K562 (cell line): Measurements from ENCODE around the gene ART4. TPM values are rescaled to one million over a fixed set of nuclear protein-coding genes. Genes with fewer than 3 reads are reported as not detected.

Source experiments
- ATAC-seq: fragments of 200-7000 bp; cut with Tn5 transposase; 3 replicates; pipeline ENCODE4 v1.9.1; 2020; ENCODE audit warnings: moderate library complexity
- BruUV-seq: library from RNA; stranded (reverse); fragments of 400-500 nt; replicated peaks from 2 replicates; lab custom pipeline; 2021; lab: Mats Ljungman, UMichigan
- CTCF ChIA-PET: fragments of 300-600 bp; formaldehyde crosslinking; extraction: SDS; loops from one replicate; lab custom pipeline; 2021; ENCODE audit warnings: low intra/inter-chr PET ratio; lab: Yijun Ruan, JAX
- POLR2A ChIA-PET: fragments of 300-600, 350-650 bp; sonication (Branson Sonifier 250); formaldehyde crosslinking; extraction: SDS; loops from one replicate; lab custom pipeline; 2021; ENCODE audit warnings: antibody characterized with exemption, inconsistent platforms; lab: Yijun Ruan, JAX
- DNase-seq, 4 experiments: peaks; one replicate each; pipeline versions ENCODE4 v3.0.0 to v3.0.0-alpha.2; 2011 to 2018; ENCODE audit warnings: low spot score in 3 of 4, mixed read lengths in 3 of 4; ENCODE audit errors: extremely low read depth in 1 of 4
- FAIRE-seq: peaks from 2 replicates; lab custom pipeline; 2011; peaks lifted over from hg19 to GRCh38; lab: Jason Lieb, UNC
- H2AFZ ChIP-seq: 2 replicates; pipeline ENCODE4 v1.6.0; 2011; ENCODE audit warnings: low read depth, low read length, control low read depth, inconsistent platforms
- H3K27ac ChIP-seq: fragments of 200-600 bp; 3 replicates; pipeline ENCODE4 v1.8.0; 2011; ENCODE audit warnings: low read depth, mild to moderate bottlenecking, control low read depth, inconsistent platforms, low read length, moderate library complexity, mixed read lengths; ENCODE audit errors: extremely low read depth
- H3K27me3 ChIP-seq, 2 experiments: fragments of 300-600 bp in 1 of 2; 2 replicates in 1 of 2; 3 replicates in 1 of 2; pipeline versions ENCODE4 v1.6.0 to v1.8.0; 2011; ENCODE audit warnings: inconsistent platforms in 2 of 2, low read length in 2 of 2, mild to moderate bottlenecking in 1 of 2, mixed read lengths in 1 of 2, moderate library complexity in 1 of 2; ENCODE audit not compliant: control insufficient read depth in 2 of 2, insufficient read depth in 2 of 2
- H3K36me3 ChIP-seq: fragments of 300-600 bp; 3 replicates; pipeline ENCODE4 v1.8.0; 2011; ENCODE audit warnings: mild to moderate bottlenecking, low read length, inconsistent platforms; ENCODE audit not compliant: control insufficient read depth, insufficient read depth
- H3K4me1 ChIP-seq, 2 experiments: fragments of 200-600 bp in 1 of 2; replicated peaks in 1 of 2; 2 replicates in 1 of 2; 3 replicates in 1 of 2; pipeline versions ENCODE4 v1.5.1 to v1.8.0; 2011; ENCODE audit warnings: inconsistent platforms in 2 of 2, low read length in 2 of 2, mild to moderate bottlenecking in 1 of 2, mixed read lengths in 1 of 2, moderate library complexity in 1 of 2; ENCODE audit not compliant: control insufficient read depth in 2 of 2, insufficient read depth in 2 of 2
- H3K4me2 ChIP-seq: 2 replicates; pipeline ENCODE4 v1.6.1; 2011; ENCODE audit warnings: low read length, control low read depth, inconsistent platforms, mixed read lengths; ENCODE audit not compliant: insufficient read depth
- H3K4me3 ChIP-seq: fragments of 200-600 bp; sonication (generic), shearing (Covaris generic); 2 replicates; pipeline ENCODE4 v1.5.1; 2016; ENCODE audit warnings: control low read depth, inconsistent platforms
- H3K79me2 ChIP-seq: fragments of 200-600 bp; 3 replicates; pipeline ENCODE4 v1.8.0; 2011; ENCODE audit warnings: low read length, inconsistent platforms; ENCODE audit not compliant: control insufficient read depth, insufficient read depth
- H3K9ac ChIP-seq, 2 experiments: 2 replicates each; pipeline versions ENCODE4 v1.6.0 to v1.6.1; 2011; ENCODE audit warnings: low read depth in 2 of 2, low read length in 2 of 2, control low read depth in 1 of 2, inconsistent platforms in 1 of 2, mild to moderate bottlenecking in 1 of 2, mixed read lengths in 1 of 2; ENCODE audit not compliant: insufficient read depth in 1 of 2
- H3K9me1 ChIP-seq: one replicate; pipeline ENCODE4 v1.6.0; 2011; ENCODE audit warnings: inconsistent platforms, mild to moderate bottlenecking, low read length, moderate library complexity; ENCODE audit not compliant: control insufficient read depth, insufficient read depth
- H3K9me3 ChIP-seq: replicated peaks from 2 replicates; pipeline ENCODE4 v1.5.1; 2011; ENCODE audit warnings: low read depth, low read length, inconsistent platforms; ENCODE audit not compliant: control insufficient read depth, insufficient read depth
- H4K20me1 ChIP-seq: replicated peaks from 2 replicates; pipeline ENCODE4 v1.6.1; 2011; ENCODE audit warnings: low read length, inconsistent platforms, mixed read lengths; ENCODE audit not compliant: control insufficient read depth, insufficient read depth
- CEBPG ChIP-seq, 3 experiments: fragments of 200-800 bp in 1 of 3; sonication (Bioruptor generic) in 1 of 3; sonication (generic) in 1 of 3; formaldehyde crosslinking in 1 of 3; IDR thresholded peaks in 2 of 3; conservative IDR thresholded peaks in 1 of 3; 2 replicates each; pipeline versions ENCODE4 v1.6.1 to v1.8.0; 2016 to 2022; ENCODE audit warnings: missing compliant biosample characterization in 2 of 3, missing genetic modification characterization in 2 of 3, mild to moderate bottlenecking in 1 of 3, missing genetic modification reagents in 1 of 3
- NELFE ChIP-seq: IDR thresholded peaks from 2 replicates; pipeline ENCODE4 v1.6.1; 2011; ENCODE audit warnings: mild to moderate bottlenecking; ENCODE audit not compliant: insufficient read depth, insufficient read length
- RBM34 ChIP-seq: fragments of 200-400 bp; formaldehyde crosslinking; IDR thresholded peaks from 2 replicates; pipeline ENCODE4 v1.6.1; 2018; ENCODE audit warnings: low read length, borderline replicate concordance; ENCODE audit not compliant: insufficient read depth
- TRIM28 ChIP-seq: fragments of 450-650 bp; IDR thresholded peaks from 2 replicates; pipeline ENCODE4 v1.6.1; 2017
- WGBS: fragments of 100-300 bp; shearing (Covaris generic); methylation state at CpG from one replicate; pipeline ENCODE4 v1.1.6; 2016; ENCODE audit warnings: low coverage, mixed read lengths; ENCODE audit not compliant: insufficient coverage; ENCODE audit errors: missing lambda C conversion rate; 5-methylcytosine and 5-hydroxymethylcytosine counted together
- in situ Hi-C: fragments of 300-500 bp; cut with MboI; formaldehyde crosslinking; loops from 4 replicates; pipeline ENCODE4 v1.15.0; 2018; ENCODE audit warnings: inconsistent platforms, mixed read lengths
- intact Hi-C: fragments of 100-400 bp; cut with micrococcal nuclease; formaldehyde crosslinking; loops from 2 replicates; pipeline ENCODE4 v1.14.2; 2022
- polyA plus RNA-seq, 8 experiments: library from polyadenylated mRNA; depleted of rRNA in 4 of 8; stranded (reverse) in 5 of 8; unstranded in 3 of 8; fragments of >200 nt; fragmentation: Nextera tagmentation in 2 of 8; fragmentation: Illumina TruSeq in 1 of 8; extraction: Ambion mirVana in 2 of 8; extraction: Trizol in 1 of 8; gene quantifications; 2 replicates each; pipeline versions ENCODE4 v1.2.1 to v1.2.3, GENCODE V29; 2011 to 2014; ENCODE audit warnings: inconsistent platforms in 1 of 8, missing spikeins in 1 of 8
- total RNA-seq, 7 experiments: library from RNA; depleted of rRNA in 6 of 7; stranded (reverse); fragments of >200 nt in 6 of 7; fragmentation: Illumina TruSeq in 2 of 7; extraction: Trizol in 2 of 7; gene quantifications; 2 replicates each; pipeline versions ENCODE4 v1.2.1 to v1.2.3, GENCODE V29; 2011 to 2021; ENCODE audit warnings: low replicate concordance in 1 of 7

The ART4 gene
- total and polyA plus RNA-seq, 9 of the 15 experiments (the other 6 are each of a cell fraction or from before 2014, with no cell fraction given): 0.07 TPM; not detected in 8

DNA sequence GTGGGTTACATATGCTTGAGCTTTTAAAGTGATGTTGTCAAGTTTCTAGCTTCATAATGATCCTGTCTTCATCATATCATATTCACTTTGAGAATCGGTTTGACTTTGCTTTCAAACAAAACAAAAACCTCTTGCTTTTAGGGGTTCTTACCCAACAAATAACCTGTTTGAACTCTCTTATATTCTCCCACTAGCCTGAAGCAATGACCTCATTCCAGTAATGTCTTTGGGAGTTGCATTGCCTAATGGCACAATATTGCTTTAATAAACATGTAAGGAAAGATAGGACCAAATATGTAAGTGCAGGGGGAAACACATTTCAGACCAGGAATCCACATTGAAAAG is 67.7 kb downstream of the ART4 start:
- ATAC-seq: no peak
- intact Hi-C loops: no loop called here

More for the DNA sequence above, 67.7 kb downstream of the ART4 start:
- FAIRE-seq (no peak), DNase-seq (no peak)
- ChIA-PET POLR2A (no interaction called here), CTCF (no interaction called here)
- no peak overlapping the region for H3K4me3 ChIP-seq
- H4K20me1 ChIP-seq: no peaks in the 10 kb centered on the region
- H3K4me2 ChIP-seq: no peak overlapping the region
- H3K9me1 ChIP-seq: no peaks in the 10 kb centered on the region
- 17% methylated on average over 1 of the region's 1 CpG for WGBS
- no peaks in the 10 kb centered on the region for H3K79me2 ChIP-seq
- no peaks in the 10 kb centered on the region; a peak in 1 of 5 replicates for H3K4me1 ChIP-seq
- H2AFZ ChIP-seq: no peak overlapping the region
- H3K9me3 ChIP-seq: no peaks in the 10 kb centered on the region
- peaks cover 0 to 14% of the 10 kb centered on the region in 2 experiments; a peak in 2 of 5 replicates for H3K27me3 ChIP-seq
- TF ChIP-seq TRIM28 (no peak), NELFE (no peak), CEBPG (CRISPR knock-in tag; IDR thresholded peaks at IDR 0.05) (no peak), CEBPG (tag; conservative IDR thresholded peaks at IDR 0.05 in 1 of 2, IDR thresholded peaks at IDR 0.05 in 1 of 2) (0 out of 4 replicates have a peak, but pooled peaks of 1 of the 2 experiments have one; percentile 28), RBM34 (no peak)
- in situ Hi-C loops: no loop called here
- H3K27ac ChIP-seq: no peak overlapping the region
- BruUV-seq: no TSS peak
- H3K9ac ChIP-seq: no peak overlapping the region
- H3K36me3 ChIP-seq: no peaks in the 10 kb centered on the region

Other genes starting within 250 kb of the ART4 start
Only the 7 nearest of the 8 such genes appear.
- gene WBP11, start 40.0 kb downstream of the ART4 start, total RNA-seq (2014; rRNA removed): 14.5 and 24.6 TPM in 2 replicates
- gene WBP11, start 40.0 kb downstream of the ART4 start, total RNA-seq (2014; rRNA removed; fragmentation: Illumina TruSeq; extraction: Trizol): 33.4 and 50.2 TPM in 2 replicates
- gene WBP11, start 40.0 kb downstream of the ART4 start, total RNA-seq (2015; rRNA removed; fragmentation: Illumina TruSeq; extraction: Trizol): 32.2 and 35.4 TPM in 2 replicates
- 60.8 and 66.7 TPM in 2 replicates for gene WBP11, start 40.0 kb downstream of the ART4 start, total RNA-seq (2021)
- gene WBP11, start 40.0 kb downstream of the ART4 start, polyA plus RNA-seq (2011; rRNA removed): 8.1 and 19.3 TPM in 2 replicates
- 49.1 and 56.9 TPM in 2 replicates for gene WBP11, start 40.0 kb downstream of the ART4 start, polyA plus RNA-seq (2014; fragmentation: Illumina TruSeq; extraction: Trizol)
- gene WBP11, start 40.0 kb downstream of the ART4 start, polyA plus RNA-seq (2014; fragmentation: Nextera tagmentation; extraction: Ambion mirVana): 10 to 100 TPM in 1 of 2 experiments, 1 to 10 TPM in 1; 7.7 to 16.2 TPM
- 15.2 and 24.2 TPM in 2 replicates for gene WBP11, start 40.0 kb downstream of the ART4 start, polyA plus RNA-seq (2014; rRNA removed)
- 0.41 and 0.86 TPM in 2 replicates for gene C12orf60, start 39.9 kb downstream of the ART4 start, total RNA-seq (2014; rRNA removed)
- gene C12orf60, start 39.9 kb downstream of the ART4 start, total RNA-seq (2014; rRNA removed; fragmentation: Illumina TruSeq; extraction: Trizol): 2.4 and 2.5 TPM in 2 replicates
- gene C12orf60, start 39.9 kb downstream of the ART4 start, total RNA-seq (2015; rRNA removed; fragmentation: Illumina TruSeq; extraction: Trizol): 1.1 and 1.7 TPM in 2 replicates
- 1.0 and 1.5 TPM in 2 replicates for gene C12orf60, start 39.9 kb downstream of the ART4 start, total RNA-seq (2021)
- 1.8 and 2.9 TPM in 2 replicates for gene C12orf60, start 39.9 kb downstream of the ART4 start, polyA plus RNA-seq (2011; rRNA removed)
- gene C12orf60, start 39.9 kb downstream of the ART4 start, polyA plus RNA-seq (2014; fragmentation: Illumina TruSeq; extraction: Trizol): 2.1 and 2.5 TPM in 2 replicates
- gene C12orf60, start 39.9 kb downstream of the ART4 start, polyA plus RNA-seq (2014; fragmentation: Nextera tagmentation; extraction: Ambion mirVana): 1 to 10 TPM; 3.7 to 4.4 TPM
- gene C12orf60, start 39.9 kb downstream of the ART4 start, polyA plus RNA-seq (2014; rRNA removed): 1.2 and 3.7 TPM in 2 replicates
- gene SMCO3, start 29.3 kb downstream of the ART4 start, total RNA-seq (2014; rRNA removed): not detected in 2 replicates
- gene SMCO3, start 29.3 kb downstream of the ART4 start, total RNA-seq (2014; rRNA removed; fragmentation: Illumina TruSeq; extraction: Trizol): not detected in 2 replicates
- not detected in 2 replicates for gene SMCO3, start 29.3 kb downstream of the ART4 start, total RNA-seq (2015; rRNA removed; fragmentation: Illumina TruSeq; extraction: Trizol)
- not detected in 2 replicates for gene SMCO3, start 29.3 kb downstream of the ART4 start, total RNA-seq (2021)
- not detected in 2 replicates for gene SMCO3, start 29.3 kb downstream of the ART4 start, polyA plus RNA-seq (2011; rRNA removed)
- not detected in 2 replicates for gene SMCO3, start 29.3 kb downstream of the ART4 start, polyA plus RNA-seq (2014; fragmentation: Illumina TruSeq; extraction: Trizol)
- gene SMCO3, start 29.3 kb downstream of the ART4 start, polyA plus RNA-seq (2014; fragmentation: Nextera tagmentation; extraction: Ambion mirVana): under 1 TPM; 0.10 to 0.14 TPM
- gene SMCO3, start 29.3 kb downstream of the ART4 start, polyA plus RNA-seq (2014; rRNA removed): not detected in 2 replicates
- gene MGP, start 42.3 kb upstream of the ART4 start, total RNA-seq (2014; rRNA removed): not detected in 2 replicates
- not detected in 2 replicates for gene MGP, start 42.3 kb upstream of the ART4 start, total RNA-seq (2014; rRNA removed; fragmentation: Illumina TruSeq; extraction: Trizol)
- gene MGP, start 42.3 kb upstream of the ART4 start, total RNA-seq (2015; rRNA removed; fragmentation: Illumina TruSeq; extraction: Trizol): not detected in 2 replicates
- 0.96 and 1.2 TPM in 2 replicates for gene MGP, start 42.3 kb upstream of the ART4 start, total RNA-seq (2021)
- gene MGP, start 42.3 kb upstream of the ART4 start, polyA plus RNA-seq (2011; rRNA removed): not detected in 2 replicates
- gene MGP, start 42.3 kb upstream of the ART4 start, polyA plus RNA-seq (2014; fragmentation: Illumina TruSeq; extraction: Trizol): not detected in 2 replicates
- not detected for gene MGP, start 42.3 kb upstream of the ART4 start, polyA plus RNA-seq (2014; fragmentation: Nextera tagmentation; extraction: Ambion mirVana)
- gene MGP, start 42.3 kb upstream of the ART4 start, polyA plus RNA-seq (2014; rRNA removed): not detected in 2 replicates
- 0.27 TPM in 1 of 2 replicates, not detected in the other for gene ERP27, start 95.0 kb upstream of the ART4 start, total RNA-seq (2014; rRNA removed)
- gene ERP27, start 95.0 kb upstream of the ART4 start, total RNA-seq (2014; rRNA removed; fragmentation: Illumina TruSeq; extraction: Trizol): 0.07 TPM in 1 of 2 replicates, not detected in the other
- gene ERP27, start 95.0 kb upstream of the ART4 start, total RNA-seq (2015; rRNA removed; fragmentation: Illumina TruSeq; extraction: Trizol): 0.11 TPM in 1 of 2 replicates, not detected in the other
- 0.13 TPM in 1 of 2 replicates, not detected in the other for gene ERP27, start 95.0 kb upstream of the ART4 start, total RNA-seq (2021)
- not detected in 2 replicates for gene ERP27, start 95.0 kb upstream of the ART4 start, polyA plus RNA-seq (2011; rRNA removed)
- 0.08 TPM in 1 of 2 replicates, not detected in the other for gene ERP27, start 95.0 kb upstream of the ART4 start, polyA plus RNA-seq (2014; fragmentation: Illumina TruSeq; extraction: Trizol)
- gene ERP27, start 95.0 kb upstream of the ART4 start, polyA plus RNA-seq (2014; fragmentation: Nextera tagmentation; extraction: Ambion mirVana): not detected
- not detected in 2 replicates for gene ERP27, start 95.0 kb upstream of the ART4 start, polyA plus RNA-seq (2014; rRNA removed)
- gene ARHGDIB, start 118.1 kb upstream of the ART4 start, total RNA-seq (2014; rRNA removed): 63.2 and 100 TPM in 2 replicates
- 67.3 and 68.7 TPM in 2 replicates for gene ARHGDIB, start 118.1 kb upstream of the ART4 start, total RNA-seq (2014; rRNA removed; fragmentation: Illumina TruSeq; extraction: Trizol)
- 145 and 151 TPM in 2 replicates for gene ARHGDIB, start 118.1 kb upstream of the ART4 start, total RNA-seq (2015; rRNA removed; fragmentation: Illumina TruSeq; extraction: Trizol)
- gene ARHGDIB, start 118.1 kb upstream of the ART4 start, total RNA-seq (2021): 51.1 and 55.8 TPM in 2 replicates
- gene ARHGDIB, start 118.1 kb upstream of the ART4 start, polyA plus RNA-seq (2011; rRNA removed): 9.5 and 21.9 TPM in 2 replicates
- 114 and 145 TPM in 2 replicates for gene ARHGDIB, start 118.1 kb upstream of the ART4 start, polyA plus RNA-seq (2014; fragmentation: Illumina TruSeq; extraction: Trizol)
- 100 to 1,000 TPM; 171 to 204 TPM for gene ARHGDIB, start 118.1 kb upstream of the ART4 start, polyA plus RNA-seq (2014; fragmentation: Nextera tagmentation; extraction: Ambion mirVana)
- 90.4 and 116 TPM in 2 replicates for gene ARHGDIB, start 118.1 kb upstream of the ART4 start, polyA plus RNA-seq (2014; rRNA removed)
- gene PDE6H, start 129.5 kb upstream of the ART4 start, total RNA-seq (2014; rRNA removed): not detected in 2 replicates
- gene PDE6H, start 129.5 kb upstream of the ART4 start, total RNA-seq (2014; rRNA removed; fragmentation: Illumina TruSeq; extraction: Trizol): not detected in 2 replicates
- gene PDE6H, start 129.5 kb upstream of the ART4 start, total RNA-seq (2015; rRNA removed; fragmentation: Illumina TruSeq; extraction: Trizol): not detected in 2 replicates
- not detected in 2 replicates for gene PDE6H, start 129.5 kb upstream of the ART4 start, total RNA-seq (2021)
- gene PDE6H, start 129.5 kb upstream of the ART4 start, polyA plus RNA-seq (2011; rRNA removed): not detected in 2 replicates
- gene PDE6H, start 129.5 kb upstream of the ART4 start, polyA plus RNA-seq (2014; fragmentation: Illumina TruSeq; extraction: Trizol): not detected in 2 replicates
- gene PDE6H, start 129.5 kb upstream of the ART4 start, polyA plus RNA-seq (2014; fragmentation: Nextera tagmentation; extraction: Ambion mirVana): under 1 TPM in 1 of 2 experiments, not detected in 1; 0.15 TPM
- gene PDE6H, start 129.5 kb upstream of the ART4 start, polyA plus RNA-seq (2014; rRNA removed): not detected in 2 replicates